Panc1 (cell line): Measurements from ENCODE around the gene CFAP77. TPM values are rescaled to one million over a fixed set of nuclear protein-coding genes. Genes with fewer than 3 reads are reported as not detected.
"Not testable (repeated sequence)": the region's sequence is repeated elsewhere in the genome, so short reads cannot be mapped to it uniquely, and the experiment has no call there.

ENCODE experiments used
- ATAC-seq: fragments of 200-7000 bp; cut with Tn5 transposase; 2 replicates; pipeline ENCODE4 v1.9.1; 2020; ENCODE audit warnings: mild to moderate bottlenecking, moderate library complexity
- BruUV-seq: library from RNA; stranded (reverse); fragments of 400-500 nt; replicated peaks from 2 replicates; lab custom pipeline; 2021; lab: Mats Ljungman, UMichigan
- CTCF ChIA-PET: fragments of 300-600 bp; sonication (Branson Sonifier 250); formaldehyde crosslinking; loops from one replicate; lab custom pipeline; 2022; ENCODE audit warnings: antibody characterized with exemption; lab: Charles Lee
- POLR2A ChIA-PET: fragments of 300-600 bp; sonication (Branson Sonifier 250); formaldehyde crosslinking; loops from one replicate; lab custom pipeline; 2022; ENCODE audit warnings: antibody characterized with exemption; lab: Charles Lee
- DNase-seq: peaks from one replicate; pipeline ENCODE4 v3.0.0-alpha.2; 2010; ENCODE audit warnings: low read depth, low spot score
- H3K27ac ChIP-seq: 2 replicates; pipeline ENCODE4 v1.5.1; 2011; ENCODE audit warnings: mild to moderate bottlenecking, low read length, inconsistent platforms
- H3K27me3 ChIP-seq: fragments of 200-500 bp; sonication (Bioruptor generic); 2 replicates; pipeline ENCODE4 v1.6.0; 2014; ENCODE audit warnings: low read length, inconsistent platforms; ENCODE audit not compliant: control insufficient read depth, insufficient read depth
- H3K36me3 ChIP-seq: fragments of 200-500 bp; sonication (Bioruptor generic); 2 replicates; pipeline ENCODE4 v1.5.1; 2014; ENCODE audit warnings: inconsistent platforms, mild to moderate bottlenecking, low read length, moderate library complexity; ENCODE audit not compliant: control insufficient read depth, insufficient read depth
- H3K4me1 ChIP-seq: 2 replicates; pipeline ENCODE4 v1.5.1; 2011; ENCODE audit warnings: inconsistent platforms, mild to moderate bottlenecking, low read length, moderate library complexity; ENCODE audit not compliant: control insufficient read depth, insufficient read depth
- H3K4me3 ChIP-seq, 2 experiments: 2 replicates each; pipeline ENCODE4 v1.5.1; 2011 to 2012; ENCODE audit warnings: low read depth in 2 of 2, low read length in 2 of 2, mild to moderate bottlenecking in 2 of 2, inconsistent platforms in 1 of 2, moderate library complexity in 1 of 2
- H3K9me3 ChIP-seq: fragments of 200-500 bp; sonication (Bioruptor generic); 2 replicates; pipeline ENCODE4 v1.5.1; 2014; ENCODE audit warnings: low read depth, mild to moderate bottlenecking, inconsistent platforms, low read length, moderate library complexity; ENCODE audit not compliant: control insufficient read depth, insufficient read depth
- POLR2AphosphoS5 ChIP-seq: IDR thresholded peaks from 2 replicates; pipeline ENCODE4 v1.6.1; 2012; ENCODE audit warnings: mild to moderate bottlenecking, low read depth, low read length, moderate library complexity
- SIN3A ChIP-seq: IDR thresholded peaks from 2 replicates; pipeline ENCODE4 v1.6.1; 2012; ENCODE audit warnings: low read depth, mild to moderate bottlenecking, low read length, moderate library complexity, borderline replicate concordance; ENCODE audit not compliant: insufficient read depth
- TCF7L2 ChIP-seq: IDR thresholded peaks from 2 replicates; pipeline ENCODE4 v1.6.1; 2011; ENCODE audit warnings: mild to moderate bottlenecking, low read depth, low read length, inconsistent platforms
- in situ Hi-C: cut with HindIII; loops from 2 replicates; pipeline ENCODE4 v1.10.0; 2016; ENCODE audit warnings: low sequenced_read_pairs, low pct_unique_long_range_greater_than_20kb
- intact Hi-C: fragments of 100-400 bp; cut with micrococcal nuclease; formaldehyde crosslinking; loops from one replicate; pipeline ENCODE4 v1.10.0; 2022; ENCODE audit not compliant: unreplicated experiment
- total RNA-seq: library from RNA; stranded (reverse); gene quantifications from one replicate; pipeline ENCODE4 v1.2.1, GENCODE V29; 2021; ENCODE audit not compliant: unreplicated experiment
- TF ChIP-seq, protein P1 (sequence below): fragments of 450-650 bp; IDR thresholded peaks from 2 replicates; pipeline ENCODE4 v1.5.1; 2017; ENCODE audit warnings: mild to moderate bottlenecking
- TF ChIP-seq, protein P2 (sequence below), 2 experiments: IDR thresholded peaks; 2 replicates each; pipeline ENCODE4 v1.6.1; 2011 to 2012; ENCODE audit warnings: low read depth in 2 of 2, control low read depth in 1 of 2, low read length in 1 of 2, mild to moderate bottlenecking in 1 of 2, moderate library complexity in 1 of 2; ENCODE audit not compliant: insufficient read depth in 1 of 2

CFAP77 gene
- total RNA-seq, 1 experiment from 2014 or later: not detected

DNA sequence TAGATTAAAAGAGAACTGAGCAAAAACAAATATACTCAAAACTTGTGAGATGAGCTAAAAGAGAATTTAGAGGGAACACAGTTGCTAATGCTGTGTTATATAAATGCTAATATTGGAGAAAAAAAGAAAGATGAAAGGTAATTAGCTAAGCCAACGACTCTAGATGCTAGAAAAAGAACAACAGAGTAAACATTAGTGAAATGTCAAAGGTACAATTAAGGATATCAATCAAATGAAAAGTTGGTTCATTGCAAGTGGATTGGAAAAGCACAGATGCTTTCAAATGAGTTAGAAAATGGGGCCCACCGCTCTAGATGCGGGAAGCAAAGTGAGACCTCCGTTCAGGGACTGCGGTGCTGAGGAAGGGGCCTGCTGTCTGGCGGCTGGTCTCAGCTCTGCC lies 154.5 kb downstream of the CFAP77 start:
- Histone ChIP-seq H3K27ac (no peak overlapping the region), H3K4me1 (no peaks in the 10 kb centered on the region), H3K9me3 (no peaks in the 10 kb centered on the region), H3K36me3 (no peaks in the 10 kb centered on the region), H3K4me3 (no peak overlapping the region), H3K27me3 (no peaks in the 10 kb centered on the region)
- ATAC-seq (no peak), DNase-seq (no peak)
- BruUV-seq: no TSS peak
- ChIA-PET CTCF (interaction anchor here (1.6 kb wide), 1 partner anchor 57 kb away, joined by 5 read pairs; no protein-coding TSS in a partner anchor), POLR2A (interaction anchor here (0.6 kb wide), 1 partner anchor 142 kb away, joined by 8 read pairs; no protein-coding TSS in a partner anchor)
- in situ Hi-C loops: no loop called here
- intact Hi-C loops: no loop called here
- TF ChIP-seq, protein P1, sequence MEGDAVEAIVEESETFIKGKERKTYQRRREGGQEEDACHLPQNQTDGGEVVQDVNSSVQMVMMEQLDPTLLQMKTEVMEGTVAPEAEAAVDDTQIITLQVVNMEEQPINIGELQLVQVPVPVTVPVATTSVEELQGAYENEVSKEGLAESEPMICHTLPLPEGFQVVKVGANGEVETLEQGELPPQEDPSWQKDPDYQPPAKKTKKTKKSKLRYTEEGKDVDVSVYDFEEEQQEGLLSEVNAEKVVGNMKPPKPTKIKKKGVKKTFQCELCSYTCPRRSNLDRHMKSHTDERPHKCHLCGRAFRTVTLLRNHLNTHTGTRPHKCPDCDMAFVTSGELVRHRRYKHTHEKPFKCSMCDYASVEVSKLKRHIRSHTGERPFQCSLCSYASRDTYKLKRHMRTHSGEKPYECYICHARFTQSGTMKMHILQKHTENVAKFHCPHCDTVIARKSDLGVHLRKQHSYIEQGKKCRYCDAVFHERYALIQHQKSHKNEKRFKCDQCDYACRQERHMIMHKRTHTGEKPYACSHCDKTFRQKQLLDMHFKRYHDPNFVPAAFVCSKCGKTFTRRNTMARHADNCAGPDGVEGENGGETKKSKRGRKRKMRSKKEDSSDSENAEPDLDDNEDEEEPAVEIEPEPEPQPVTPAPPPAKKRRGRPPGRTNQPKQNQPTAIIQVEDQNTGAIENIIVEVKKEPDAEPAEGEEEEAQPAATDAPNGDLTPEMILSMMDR: no peak
- TF ChIP-seq TCF7L2 (no peak), POLR2AphosphoS5 (no peak), SIN3A (no peak)
- TF ChIP-seq, protein P2, sequence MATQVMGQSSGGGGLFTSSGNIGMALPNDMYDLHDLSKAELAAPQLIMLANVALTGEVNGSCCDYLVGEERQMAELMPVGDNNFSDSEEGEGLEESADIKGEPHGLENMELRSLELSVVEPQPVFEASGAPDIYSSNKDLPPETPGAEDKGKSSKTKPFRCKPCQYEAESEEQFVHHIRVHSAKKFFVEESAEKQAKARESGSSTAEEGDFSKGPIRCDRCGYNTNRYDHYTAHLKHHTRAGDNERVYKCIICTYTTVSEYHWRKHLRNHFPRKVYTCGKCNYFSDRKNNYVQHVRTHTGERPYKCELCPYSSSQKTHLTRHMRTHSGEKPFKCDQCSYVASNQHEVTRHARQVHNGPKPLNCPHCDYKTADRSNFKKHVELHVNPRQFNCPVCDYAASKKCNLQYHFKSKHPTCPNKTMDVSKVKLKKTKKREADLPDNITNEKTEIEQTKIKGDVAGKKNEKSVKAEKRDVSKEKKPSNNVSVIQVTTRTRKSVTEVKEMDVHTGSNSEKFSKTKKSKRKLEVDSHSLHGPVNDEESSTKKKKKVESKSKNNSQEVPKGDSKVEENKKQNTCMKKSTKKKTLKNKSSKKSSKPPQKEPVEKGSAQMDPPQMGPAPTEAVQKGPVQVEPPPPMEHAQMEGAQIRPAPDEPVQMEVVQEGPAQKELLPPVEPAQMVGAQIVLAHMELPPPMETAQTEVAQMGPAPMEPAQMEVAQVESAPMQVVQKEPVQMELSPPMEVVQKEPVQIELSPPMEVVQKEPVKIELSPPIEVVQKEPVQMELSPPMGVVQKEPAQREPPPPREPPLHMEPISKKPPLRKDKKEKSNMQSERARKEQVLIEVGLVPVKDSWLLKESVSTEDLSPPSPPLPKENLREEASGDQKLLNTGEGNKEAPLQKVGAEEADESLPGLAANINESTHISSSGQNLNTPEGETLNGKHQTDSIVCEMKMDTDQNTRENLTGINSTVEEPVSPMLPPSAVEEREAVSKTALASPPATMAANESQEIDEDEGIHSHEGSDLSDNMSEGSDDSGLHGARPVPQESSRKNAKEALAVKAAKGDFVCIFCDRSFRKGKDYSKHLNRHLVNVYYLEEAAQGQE (IDR thresholded peaks at IDR 0.05; ENCODE audit: insufficient read depth in 1 of 2, low read depth in 2 of 2, low read length in 1 of 2): no peak

DNA sequence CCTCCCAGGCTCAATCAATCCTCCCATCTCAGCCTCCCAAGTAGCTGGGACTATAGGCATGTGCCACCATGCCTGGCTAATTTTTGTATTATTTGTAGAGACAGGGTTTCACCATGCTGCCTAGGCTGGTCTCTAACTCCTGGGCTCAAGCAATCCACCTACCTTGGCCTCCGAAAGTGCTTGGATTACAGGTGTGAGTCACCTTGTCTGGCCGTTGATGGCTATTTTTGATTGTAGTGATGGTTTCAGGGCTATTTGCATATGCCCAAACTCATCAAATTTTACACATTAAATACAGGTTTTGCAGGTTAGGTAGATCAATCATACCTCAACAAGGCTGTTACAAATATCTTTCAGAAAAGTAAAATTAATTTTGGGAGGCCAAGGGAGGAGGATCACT lies 158.8 kb downstream of the CFAP77 start:
- H3K4me3 ChIP-seq, ATAC-seq, BruUV-seq, in situ Hi-C loops, H3K9me3 ChIP-seq, H3K27me3 ChIP-seq, H3K36me3 ChIP-seq, H3K4me1 ChIP-seq, H3K27ac ChIP-seq, CTCF ChIA-PET, DNase-seq, intact Hi-C loops, POLR2A ChIA-PET: not testable (repeated sequence)

DNA sequence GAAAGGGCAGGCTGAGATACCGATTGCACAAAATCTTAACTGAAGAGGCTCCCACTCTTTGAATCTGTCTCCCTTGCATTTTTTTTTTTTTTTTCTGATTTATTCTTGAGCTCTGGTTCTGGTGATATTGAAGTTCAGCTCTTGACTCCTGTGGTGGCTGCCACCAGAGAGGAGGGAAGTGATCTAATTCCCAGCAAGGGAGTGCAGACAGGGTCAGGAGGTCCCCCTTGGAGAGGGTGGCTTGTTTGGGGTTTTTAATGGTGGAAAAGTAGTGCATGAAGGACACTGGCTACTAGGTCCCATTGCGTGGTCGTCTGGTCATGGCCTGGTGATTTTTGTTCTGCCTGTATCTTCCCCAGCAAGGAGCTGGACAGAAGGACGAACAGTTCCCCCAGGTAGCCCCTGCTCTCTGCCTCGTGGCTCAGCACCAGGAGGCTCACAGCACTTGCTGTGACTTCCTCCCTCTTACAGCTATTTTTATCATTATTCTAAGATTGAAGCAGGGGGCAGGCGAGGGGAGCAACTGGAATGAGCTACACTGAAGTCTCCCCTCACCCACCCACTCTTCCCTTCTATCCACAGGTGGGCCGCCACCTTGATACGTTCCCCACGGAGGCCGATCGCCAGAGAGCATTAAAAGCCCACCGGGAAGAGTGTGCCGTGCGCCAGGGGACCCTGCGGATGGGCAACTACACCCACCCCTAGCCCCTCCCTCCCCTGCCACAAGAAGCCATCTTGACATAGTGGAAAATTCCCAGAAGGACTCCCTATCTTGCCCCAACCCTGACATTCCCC lies 162.0 kb downstream of the CFAP77 start:
- TF ChIP-seq, protein P2 (IDR thresholded peaks at IDR 0.05; ENCODE audit: insufficient read depth in 1 of 2, low read depth in 2 of 2, low read length in 1 of 2): no peak
- TF ChIP-seq POLR2AphosphoS5 (no peak), SIN3A (no peak), TCF7L2 (no peak)
- TF ChIP-seq, protein P1: no peak
- no peak for DNase-seq
- no peaks in the 10 kb centered on the region for H3K36me3 ChIP-seq
- in situ Hi-C loops (no loop called here), intact Hi-C loops (loop anchor here (5.0 kb wide), 1 partner anchor 160 kb away; the partner anchor contains the start of gene CFAP77)
- H3K27ac ChIP-seq: no peak overlapping the region
- ChIA-PET POLR2A (no interaction called here), CTCF (interaction anchor here (0.6 kb wide), 2 partner anchors 48 to 159 kb away, joined by 4 read pairs; no protein-coding TSS in a partner anchor)
- no TSS peak for BruUV-seq
- H3K27me3 ChIP-seq: no peaks in the 10 kb centered on the region; the same call in 1 of the 2 replicates
- no peaks in the 10 kb centered on the region for H3K4me1 ChIP-seq
- H3K9me3 ChIP-seq: no peaks in the 10 kb centered on the region
- no peak for ATAC-seq
- H3K4me3 ChIP-seq: no peak overlapping the region
